ENCODE measurements around the gene CD47. TPM values are rescaled to one million over a fixed set of nuclear protein-coding genes. Genes with fewer than 3 reads are reported as not detected.

Gene CD47
- total RNA-seq = 46.2 TPM
- long read RNA-seq, full-length matches to known transcripts = 66 of 77 reads
- long read RNA-seq, partial matches to known transcripts = 2 of 77 reads
- long read RNA-seq, other reads (novel, unspliced or antisense) = 9 of 77 reads

- intact Hi-C loops (cut with DNase I) = loop anchor here (5.0 kb wide), 1 partner anchor 131 kb away; the partner anchor contains the start of gene IFT57
- ATAC-seq (ENCODE audit: poor library complexity) = peak; percentile 97
- DNase-seq = peak; percentile 97
These were observed at the start of gene CD47 for GRCh38 chr3:108090701-108091497. Gene CD47 (minus strand): TSS chr3:108091031. CDS start chr3:108090908, 123 bp downstream.

GRCh38 chr3:108137460-108137814 is 46.6 kb upstream of the CD47 start:
- ATAC-seq (ENCODE audit: poor library complexity) (no peak), DNase-seq (no peak)
- intact Hi-C loops (cut with DNase I) = no loop called here

- intact Hi-C loops (cut with DNase I) = no loop called here
- DNase-seq = no peak
- no peak for ATAC-seq (ENCODE audit: poor library complexity)
These were observed 46.0 kb upstream of the CD47 start for GRCh38 chr3:108136561-108137459.

GRCh38 chr3:108134555-108134880 is 43.7 kb upstream of the CD47 start:
- DNase-seq (no peak), ATAC-seq (ENCODE audit: poor library complexity) (no peak)
- intact Hi-C loops (cut with DNase I) = no loop called here

GRCh38 chr3:108133858-108134554 is 43.2 kb upstream of the CD47 start:
- DNase-seq = no peak
- intact Hi-C loops (cut with DNase I) = no loop called here
- no peak for ATAC-seq (ENCODE audit: poor library complexity)

GRCh38 chr3:108133048-108133369 is 42.2 kb upstream of the CD47 start:
- intact Hi-C loops (cut with DNase I) = no loop called here
- no peak for DNase-seq
- ATAC-seq (ENCODE audit: poor library complexity) = no peak

- intact Hi-C loops (cut with DNase I) = no loop called here
- no peak for DNase-seq
- no peak for ATAC-seq (ENCODE audit: poor library complexity)
These were observed 40.8 kb upstream of the CD47 start for GRCh38 chr3:108131475-108132134.

GRCh38 chr3:108130701-108131474 is 40.1 kb upstream of the CD47 start:
- ATAC-seq (ENCODE audit: poor library complexity) (peak; percentile 59), DNase-seq (no peak)
- intact Hi-C loops (cut with DNase I) = no loop called here

GRCh38 chr3:108130236-108130635 is 39.4 kb upstream of the CD47 start:
- DNase-seq (no peak), ATAC-seq (ENCODE audit: poor library complexity) (no peak)
- intact Hi-C loops (cut with DNase I) = no loop called here

- intact Hi-C loops (cut with DNase I) = no loop called here
- ATAC-seq (ENCODE audit: poor library complexity) = no peak
These were observed 36.6 kb upstream of the CD47 start for GRCh38 chr3:108127301-108127988.

GRCh38 chr3:108126348-108126747 is 35.5 kb upstream of the CD47 start:
- intact Hi-C loops (cut with DNase I) = no loop called here
- no peak for ATAC-seq (ENCODE audit: poor library complexity)
- DNase-seq = no peak

More at GRCh38 chr3:108127301-108127988, 36.6 kb upstream of the CD47 start:
- no peak for DNase-seq

- intact Hi-C loops (cut with DNase I) = no loop called here
- DNase-seq (no peak), ATAC-seq (ENCODE audit: poor library complexity) (no peak)
These were observed 34.8 kb upstream of the CD47 start for GRCh38 chr3:108125550-108126071.

GRCh38 chr3:108125153-108125543 is 34.3 kb upstream of the CD47 start:
- ATAC-seq (ENCODE audit: poor library complexity) (no peak), DNase-seq (no peak)
- intact Hi-C loops (cut with DNase I) = no loop called here

GRCh38 chr3:108124337-108125152 is 33.7 kb upstream of the CD47 start:
- intact Hi-C loops (cut with DNase I) = no loop called here
- ATAC-seq (ENCODE audit: poor library complexity) (no peak), DNase-seq (no peak)

- intact Hi-C loops (cut with DNase I) = no loop called here
- ATAC-seq (ENCODE audit: poor library complexity) = no peak
- DNase-seq = no peak
These were observed 32.5 kb upstream of the CD47 start for GRCh38 chr3:108123326-108123725.

GRCh38 chr3:108122276-108122675 is 31.4 kb upstream of the CD47 start:
- DNase-seq = no peak
- ATAC-seq (ENCODE audit: poor library complexity) = no peak
- intact Hi-C loops (cut with DNase I) = no loop called here

Measured in Right ventricle myocardium superior (tissue), 1 donor.